ENCODE measurements around the gene TXNDC16. TPM values are rescaled to one million over a fixed set of nuclear protein-coding genes. Genes with fewer than 3 reads are reported as not detected.

Gene TXNDC16
- polyA plus RNA-seq, 2 of the 4 experiments (the other 2 are of a cell fraction), result 1.4 to 3.0 TPM

DNA sequence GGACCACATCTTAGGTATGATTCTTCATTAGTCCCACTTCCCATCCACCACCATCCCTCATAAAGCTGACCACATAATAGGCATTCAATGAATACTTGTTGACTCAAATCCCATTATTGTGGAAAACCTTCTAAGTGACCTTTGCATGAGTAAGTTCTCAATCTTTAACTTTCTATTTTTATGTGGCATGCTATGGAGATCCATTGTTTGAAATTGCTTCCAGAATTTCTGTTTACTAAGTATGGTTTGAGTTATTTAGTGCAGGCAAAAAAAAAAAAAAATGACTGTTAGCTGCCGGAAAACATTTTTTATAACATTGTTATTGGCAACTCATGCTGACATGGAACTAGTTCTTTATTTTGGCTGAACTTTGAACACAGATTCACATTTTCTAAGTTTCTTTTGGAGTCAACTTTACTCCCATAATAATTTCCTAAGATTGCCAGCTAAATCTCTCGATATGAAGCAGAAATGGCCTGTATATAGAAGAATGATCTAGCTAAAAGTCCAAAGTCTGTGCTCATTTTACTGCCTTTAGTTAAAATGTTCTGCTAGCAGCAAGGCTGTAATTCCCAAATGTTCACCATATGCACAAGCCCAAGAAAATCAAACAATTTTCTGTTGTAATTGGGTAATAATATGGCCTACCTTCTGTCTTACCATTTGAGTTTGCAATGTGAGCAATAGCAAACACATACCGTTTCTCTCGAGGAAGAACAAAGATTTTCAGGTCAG is 160.3 kb downstream of the TXNDC16 start:
- H3K4me2 ChIP-seq, result no peak overlapping the region
- no peak overlapping the region for H3K27ac ChIP-seq
- POLR2A ChIA-PET, result no interaction called here
- ATAC-seq (no peak), FAIRE-seq (peak; percentile 18), DNase-seq (ENCODE audit: low read depth in 1 of 2, low spot score in 1 of 2) (no peak)
- 0 out of 3 replicates have a peak, but pooled peaks cover 3% of the 10 kb centered on the region for H3K4me1 ChIP-seq
- CTCF ChIA-PET, result interaction anchor here (0.6 kb wide), 1 partner anchor 62 kb away, joined by 3 read pairs; no protein-coding TSS in a partner anchor
- no peak for TF ChIP-seq ZSCAN20 (CRISPR knock-in tag; IDR thresholded peaks at IDR 0.05)
- TF ChIP-seq JUNB (IDR thresholded peaks at IDR 0.05), result no peak
- no peak overlapping the region for H3K4me3 ChIP-seq
- 32% methylated on average over 4 of the region's 4 CpGs for WGBS (ENCODE audit: missing lambda C conversion rate)
- H3K9me3 ChIP-seq, result no peaks in the 10 kb centered on the region; the same call in 2 of the 3 replicates

Other genes starting within 250 kb of the TXNDC16 start
- gene PTGER2, start 238.2 kb downstream of the TXNDC16 start, polyA plus RNA-seq (2011; rRNA removed), result 0.74 and 0.79 TPM in 2 replicates
- 0.51 to 1.2 TPM (median 0.55 TPM) in 3 replicates for gene PTGER2, start 238.2 kb downstream of the TXNDC16 start, polyA plus RNA-seq (2017; fragmentation: RNase III; extraction: RNeasy Plus Mini Kit Qiagen cat#74134 plus additional on column Dnase treatment)
- 0.19 and 0.21 TPM in 2 replicates for gene GPR137C, start 331 bp upstream of the TXNDC16 start, polyA plus RNA-seq (2011; rRNA removed)
- gene GPR137C, start 331 bp upstream of the TXNDC16 start, polyA plus RNA-seq (2017; fragmentation: RNase III; extraction: RNeasy Plus Mini Kit Qiagen cat#74134 plus additional on column Dnase treatment), result 0.14 to 0.27 TPM (median 0.22 TPM) in 3 replicates
- 67.5 and 69.1 TPM in 2 replicates for gene ERO1A, start 143.1 kb upstream of the TXNDC16 start, polyA plus RNA-seq (2011; rRNA removed)
- gene ERO1A, start 143.1 kb upstream of the TXNDC16 start, polyA plus RNA-seq (2017; fragmentation: RNase III; extraction: RNeasy Plus Mini Kit Qiagen cat#74134 plus additional on column Dnase treatment), result 38.1 to 39.4 TPM (median 39.2 TPM) in 3 replicates
- gene PSMC6, start 154.7 kb upstream of the TXNDC16 start, polyA plus RNA-seq (2011; rRNA removed), result 115 and 180 TPM in 2 replicates
- gene PSMC6, start 154.7 kb upstream of the TXNDC16 start, polyA plus RNA-seq (2017; fragmentation: RNase III; extraction: RNeasy Plus Mini Kit Qiagen cat#74134 plus additional on column Dnase treatment), result 147 to 167 TPM (median 150 TPM) in 3 replicates
- gene STYX, start 177.7 kb upstream of the TXNDC16 start, polyA plus RNA-seq (2011; rRNA removed), result 9.1 and 12.0 TPM in 2 replicates
- gene STYX, start 177.7 kb upstream of the TXNDC16 start, polyA plus RNA-seq (2017; fragmentation: RNase III; extraction: RNeasy Plus Mini Kit Qiagen cat#74134 plus additional on column Dnase treatment), result 6.6 to 7.6 TPM (median 7.6 TPM) in 3 replicates
- 56.9 and 74.3 TPM in 2 replicates for gene GNPNAT1, start 239.1 kb upstream of the TXNDC16 start, polyA plus RNA-seq (2011; rRNA removed)
- 47.4 to 49.5 TPM (median 48.6 TPM) in 3 replicates for gene GNPNAT1, start 239.1 kb upstream of the TXNDC16 start, polyA plus RNA-seq (2017; fragmentation: RNase III; extraction: RNeasy Plus Mini Kit Qiagen cat#74134 plus additional on column Dnase treatment)

Data from A549 (cell line).